Liver (tissue), 9 donors: ENCODE data around the gene ACVR2A. TPM values are rescaled to one million over a fixed set of nuclear protein-coding genes. Genes with fewer than 3 reads are reported as not detected.

ENCODE experiments used
- DNase-seq: peaks from one replicate; pipeline ENCODE4 v3.0.0-alpha.2; 2017; ENCODE audit warnings: low spot score
- H3K27ac ChIP-seq, 2 donors: one replicate each; pipeline ENCODE4 v1.7.0; 2013; ENCODE audit warnings: inconsistent platforms in 2 of 2, low read length in 2 of 2, control low read depth in 1 of 2, low read depth in 1 of 2, mild to moderate bottlenecking in 1 of 2
- H3K27me3 ChIP-seq, 4 donors: one replicate each; pipeline versions ENCODE4 v1.6.1 to v1.7.0; 2013; ENCODE audit warnings: low read length in 3 of 4, inconsistent platforms in 1 of 4, mild to moderate bottlenecking in 1 of 4, moderate library complexity in 1 of 4; ENCODE audit not compliant: control insufficient read depth in 4 of 4, insufficient read depth in 4 of 4
- H3K36me3 ChIP-seq, 4 donors: one replicate each; pipeline versions ENCODE4 v1.6.1 to v1.7.0; 2013; ENCODE audit warnings: low read length in 3 of 4, mild to moderate bottlenecking in 3 of 4, low read depth in 1 of 4, moderate library complexity in 1 of 4; ENCODE audit not compliant: control insufficient read depth in 4 of 4, insufficient read depth in 3 of 4
- H3K4me1 ChIP-seq, 4 donors: one replicate each; pipeline versions ENCODE4 v1.6.1 to v1.7.0; 2013; ENCODE audit warnings: low read length in 3 of 4, mild to moderate bottlenecking in 3 of 4, moderate library complexity in 1 of 4; ENCODE audit not compliant: control insufficient read depth in 4 of 4, insufficient read depth in 4 of 4
- H3K4me3 ChIP-seq, 3 donors: one replicate each; pipeline versions ENCODE4 v1.6.1 to v1.7.0; 2013; ENCODE audit warnings: low read length in 3 of 3, control low read depth in 1 of 3, low read depth in 1 of 3, mild to moderate bottlenecking in 1 of 3
- H3K9ac ChIP-seq, 2 donors: one replicate each; pipeline ENCODE4 v1.7.0; 2013; ENCODE audit warnings: low read length in 2 of 2, mild to moderate bottlenecking in 2 of 2, moderate library complexity in 2 of 2, control low read depth in 1 of 2, low read depth in 1 of 2
- H3K9me3 ChIP-seq, 4 donors: one replicate each; pipeline versions ENCODE4 v1.6.1 to v1.7.0; 2013; ENCODE audit warnings: low read length in 3 of 4; ENCODE audit not compliant: control insufficient read depth in 4 of 4
- ATF3 ChIP-seq: IDR thresholded peaks from 2 replicates; pipeline ENCODE4 v1.6.1; 2016; ENCODE audit warnings: antibody characterized with exemption
- EGR1 ChIP-seq, 2 donors: IDR thresholded peaks; 2 replicates each; pipeline ENCODE4 v1.6.1; 2016 to 2018; ENCODE audit warnings: antibody characterized with exemption in 2 of 2, low read depth in 2 of 2
- FOXA1 ChIP-seq: IDR thresholded peaks from 2 replicates; pipeline ENCODE4 v1.6.1; 2016; ENCODE audit warnings: antibody characterized with exemption
- FOXA2 ChIP-seq: IDR thresholded peaks from 2 replicates; pipeline ENCODE4 v1.6.1; 2016; ENCODE audit warnings: antibody characterized with exemption
- GABPA ChIP-seq, 2 donors: IDR thresholded peaks in 1 of 2; conservative IDR thresholded peaks in 1 of 2; 2 replicates each; pipeline ENCODE4 v1.6.1; 2016; ENCODE audit warnings: antibody characterized with exemption in 2 of 2, mild to moderate bottlenecking in 1 of 2, moderate library complexity in 1 of 2
- HNF4A ChIP-seq, 2 donors: conservative IDR thresholded peaks; 2 replicates each; pipeline ENCODE4 v1.6.1; 2016; ENCODE audit warnings: antibody characterized with exemption in 2 of 2, mild to moderate bottlenecking in 2 of 2
- HNF4G ChIP-seq: IDR thresholded peaks from 2 replicates; pipeline ENCODE4 v1.6.1; 2016; ENCODE audit warnings: antibody characterized with exemption
- JUND ChIP-seq, 2 donors: IDR thresholded peaks; 2 replicates each; pipeline ENCODE4 v1.6.1; 2016; ENCODE audit warnings: antibody characterized with exemption in 2 of 2
- MAX ChIP-seq: IDR thresholded peaks from 2 replicates; pipeline ENCODE4 v1.6.1; 2016; ENCODE audit warnings: antibody characterized with exemption
- NR2F2 ChIP-seq: IDR thresholded peaks from 2 replicates; pipeline ENCODE4 v1.6.1; 2016; ENCODE audit warnings: antibody characterized with exemption
- RAD21 ChIP-seq, 2 donors: IDR thresholded peaks; 2 replicates each; pipeline ENCODE4 v1.6.1; 2016; ENCODE audit warnings: antibody characterized with exemption in 2 of 2, mild to moderate bottlenecking in 2 of 2
- REST ChIP-seq: IDR thresholded peaks from 2 replicates; pipeline ENCODE4 v1.6.1; 2016; ENCODE audit warnings: antibody characterized with exemption, mild to moderate bottlenecking
- RXRA ChIP-seq, 2 donors: IDR thresholded peaks; 2 replicates each; pipeline ENCODE4 v1.6.1; 2017 to 2018; ENCODE audit warnings: antibody characterized with exemption in 2 of 2, mild to moderate bottlenecking in 1 of 2
- SP1 ChIP-seq: IDR thresholded peaks from 2 replicates; pipeline ENCODE4 v1.6.1; 2018; ENCODE audit warnings: antibody characterized with exemption, mild to moderate bottlenecking
- TAF1 ChIP-seq: conservative IDR thresholded peaks from 2 replicates; pipeline ENCODE4 v1.6.1; 2016; ENCODE audit warnings: antibody characterized with exemption, mild to moderate bottlenecking
- YY1 ChIP-seq: IDR thresholded peaks from 2 replicates; pipeline ENCODE4 v1.6.1; 2016; ENCODE audit warnings: antibody characterized with exemption, mild to moderate bottlenecking
- ZBTB33 ChIP-seq: IDR thresholded peaks from 2 replicates; pipeline ENCODE4 v1.6.1; 2016; ENCODE audit warnings: antibody characterized with exemption
- WGBS: extraction: QIAGEN DNeasy Blood & Tissue Kit; methylation state at CpG from one replicate; pipeline ENCODE4 v1.1.7; 2013; 5-methylcytosine and 5-hydroxymethylcytosine counted together
- polyA plus RNA-seq, 2 donors: library from polyadenylated mRNA; stranded (reverse) in 1 of 2; unstranded in 1 of 2; fragments of 200-250 nt in 1 of 2; fragments of >200 nt in 1 of 2; fragmentation: Nextera tagmentation in 1 of 2; extraction: Ambion mirVana in 1 of 2; gene quantifications; one replicate each; pipeline versions ENCODE4 v1.2.1 to v1.2.3, GENCODE V29; 2013 to 2015
- total RNA-seq, 2 donors: library from RNA; depleted of rRNA; stranded (reverse); fragments of >200 nt; gene quantifications; one replicate each; pipeline ENCODE4 v1.2.3, GENCODE V29; 2014
- TF ChIP-seq, protein P1 (sequence below): fragments of 150-350 bp; IDR thresholded peaks from 2 replicates; pipeline ENCODE4 v1.5.1; 2017; ENCODE audit warnings: improper control_type of control experiment, low read depth, low read length; ENCODE audit not compliant: missing input control
- donor health status: healthy.
- donor health status: healthy.
- donor health status: healthy.
- donor health status: healthy.
- donor health status: healthy.

ACVR2A gene
- total and polyA plus RNA-seq, 4 donors = 2.2 to 9.5 (median 6.3) TPM

GRCh38 chr2:147872967-147873366, 28.1 kb downstream of the ACVR2A start:
- no peak overlapping the region for H3K27ac ChIP-seq
- DNase-seq = no peak
- no peak for TF ChIP-seq SP1
- TF ChIP-seq FOXA2 = no peak
- no peaks in the 10 kb centered on the region for H3K9me3 ChIP-seq
- H3K9ac ChIP-seq = no peak overlapping the region
- no peaks in the 10 kb centered on the region for H3K36me3 ChIP-seq
- peaks cover 0 to 5% (median 2%) of the 10 kb centered on the region in 4 donors for H3K4me1 ChIP-seq
- H3K27me3 ChIP-seq = no peaks in the 10 kb centered on the region
- no peak overlapping the region for H3K4me3 ChIP-seq

GRCh38 chr2:147873859-147874483, 29.1 kb downstream of the ACVR2A start:
- no peaks in the 10 kb centered on the region for H3K36me3 ChIP-seq
- no peaks in the 10 kb centered on the region for H3K9me3 ChIP-seq
- TF ChIP-seq HNF4A (conservative IDR thresholded peaks at IDR 0.05) = no peak
- TF ChIP-seq FOXA1 = no peak
- TF ChIP-seq HNF4G = no peak
- TF ChIP-seq, protein P1, sequence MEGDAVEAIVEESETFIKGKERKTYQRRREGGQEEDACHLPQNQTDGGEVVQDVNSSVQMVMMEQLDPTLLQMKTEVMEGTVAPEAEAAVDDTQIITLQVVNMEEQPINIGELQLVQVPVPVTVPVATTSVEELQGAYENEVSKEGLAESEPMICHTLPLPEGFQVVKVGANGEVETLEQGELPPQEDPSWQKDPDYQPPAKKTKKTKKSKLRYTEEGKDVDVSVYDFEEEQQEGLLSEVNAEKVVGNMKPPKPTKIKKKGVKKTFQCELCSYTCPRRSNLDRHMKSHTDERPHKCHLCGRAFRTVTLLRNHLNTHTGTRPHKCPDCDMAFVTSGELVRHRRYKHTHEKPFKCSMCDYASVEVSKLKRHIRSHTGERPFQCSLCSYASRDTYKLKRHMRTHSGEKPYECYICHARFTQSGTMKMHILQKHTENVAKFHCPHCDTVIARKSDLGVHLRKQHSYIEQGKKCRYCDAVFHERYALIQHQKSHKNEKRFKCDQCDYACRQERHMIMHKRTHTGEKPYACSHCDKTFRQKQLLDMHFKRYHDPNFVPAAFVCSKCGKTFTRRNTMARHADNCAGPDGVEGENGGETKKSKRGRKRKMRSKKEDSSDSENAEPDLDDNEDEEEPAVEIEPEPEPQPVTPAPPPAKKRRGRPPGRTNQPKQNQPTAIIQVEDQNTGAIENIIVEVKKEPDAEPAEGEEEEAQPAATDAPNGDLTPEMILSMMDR = no peak
- TF ChIP-seq SP1 = no peak
- no peak for TF ChIP-seq JUND (IDR thresholded peaks at IDR 0.05)
- TF ChIP-seq REST = no peak
- no peak for TF ChIP-seq ZBTB33
- no peak for TF ChIP-seq GABPA (IDR thresholded peaks at IDR 0.05 in 1 of 2, conservative IDR thresholded peaks at IDR 0.05 in 1 of 2)
- TF ChIP-seq RXRA (IDR thresholded peaks at IDR 0.05) = no peak
- TF ChIP-seq EGR1 (IDR thresholded peaks at IDR 0.05; ENCODE audit: low read depth in 2 of 2) = no peak
- no peak for TF ChIP-seq YY1
- TF ChIP-seq MAX = no peak
- TF ChIP-seq RAD21 (IDR thresholded peaks at IDR 0.05) = no peak
- no peak for TF ChIP-seq TAF1
- TF ChIP-seq FOXA2 = no peak
- TF ChIP-seq ATF3 = no peak
- TF ChIP-seq NR2F2 = no peak
- H3K4me3 ChIP-seq = no peak overlapping the region
- H3K27me3 ChIP-seq = no peaks in the 10 kb centered on the region
- DNase-seq = no peak
- H3K4me1 ChIP-seq = peaks cover 0 to 4% (median 0%) of the 10 kb centered on the region in 4 donors
- H3K9ac ChIP-seq = no peak overlapping the region
- no peak overlapping the region for H3K27ac ChIP-seq
- WGBS = 64% methylated on average over 1 of the region's 1 CpG
